Measurements from ENCODE around the gene ST7.

ST7 gene

GRCh38 chr7:117165656-117166055 is 212.4 kb downstream of the ST7 start:
- no peak for DNase-seq

GRCh38 chr7:117169907-117170306 is 216.6 kb downstream of the ST7 start:
- no peak for DNase-seq

GRCh38 chr7:117171106-117171505 is 217.8 kb downstream of the ST7 start:
- no peak for DNase-seq

- DNase-seq: no peak
These were observed 219.0 kb downstream of the ST7 start for GRCh38 chr7:117172283-117172682.

GRCh38 chr7:117173035-117173770 is 219.9 kb downstream of the ST7 start:
- DNase-seq: no peak

- DNase-seq: no peak
These were observed 222.9 kb downstream of the ST7 start for GRCh38 chr7:117176206-117176605.

GRCh38 chr7:117178600-117178999 is 225.3 kb downstream of the ST7 start:
- no peak for DNase-seq

GRCh38 chr7:117179701-117180100 is 226.4 kb downstream of the ST7 start:
- DNase-seq: no peak

GRCh38 chr7:117183729-117184128 is 230.4 kb downstream of the ST7 start:
- DNase-seq: no peak

- DNase-seq: no peak
These were observed 231.1 kb downstream of the ST7 start for GRCh38 chr7:117184367-117184766.

- DNase-seq: no peak
These were observed 231.8 kb downstream of the ST7 start for GRCh38 chr7:117185124-117185523.

- no peak for DNase-seq
These were observed 233.1 kb downstream of the ST7 start for GRCh38 chr7:117186218-117187010.

GRCh38 chr7:117188376-117188775 is 235.1 kb downstream of the ST7 start:
- DNase-seq: no peak

GRCh38 chr7:117188949-117189592 is 235.8 kb downstream of the ST7 start:
- DNase-seq: no peak

- DNase-seq: no peak
These were observed 236.8 kb downstream of the ST7 start for GRCh38 chr7:117190104-117190503.

- DNase-seq: no peak
These were observed 237.6 kb downstream of the ST7 start for GRCh38 chr7:117190746-117191435.

- no peak for DNase-seq
These were observed 238.8 kb downstream of the ST7 start for GRCh38 chr7:117192108-117192507.

- no peak for DNase-seq
These were observed 240.3 kb downstream of the ST7 start for GRCh38 chr7:117193564-117193963.

GRCh38 chr7:117194445-117194844 is 241.1 kb downstream of the ST7 start:
- DNase-seq: no peak

GRCh38 chr7:117195361-117196029 is 242.2 kb downstream of the ST7 start:
- DNase-seq: no peak

GRCh38 chr7:117200132-117200531 is 246.8 kb downstream of the ST7 start:
- no peak for DNase-seq

GRCh38 chr7:117200786-117201458 is 247.6 kb downstream of the ST7 start:
- DNase-seq: no peak

Data from cortex of kidney (tissue), 1 donor.